Fibroblast of lung (primary cell): Measurements from ENCODE around the gene CNTNAP5. TPM values are rescaled to one million over a fixed set of nuclear protein-coding genes. Genes with fewer than 3 reads are reported as not detected.

ENCODE experiments used
- DNase-seq, 2 donors: peaks; one replicate each; pipeline versions ENCODE4 v3.0.0 to v3.0.0-alpha.2; 2010; ENCODE audit warnings: low read depth in 2 of 2
- H2AFZ ChIP-seq: 2 replicates; pipeline ENCODE4 v1.5.1; 2012; ENCODE audit warnings: low read length, control low read depth, inconsistent platforms
- H3K27ac ChIP-seq: 2 replicates; pipeline ENCODE4 v1.5.1; 2011; ENCODE audit warnings: low read length, control low read depth; ENCODE audit not compliant: insufficient read depth
- H3K27me3 ChIP-seq: 2 replicates; pipeline ENCODE4 v1.5.1; 2011; ENCODE audit warnings: mild to moderate bottlenecking, low read length; ENCODE audit not compliant: control insufficient read depth, insufficient read depth
- H3K36me3 ChIP-seq: 2 replicates; pipeline ENCODE4 v1.5.1; 2011; ENCODE audit warnings: low read length; ENCODE audit not compliant: control insufficient read depth, insufficient read depth
- H3K4me1 ChIP-seq: 2 replicates; pipeline ENCODE4 v1.5.1; 2011; ENCODE audit warnings: low read length; ENCODE audit not compliant: control insufficient read depth, insufficient read depth; ENCODE audit errors: extremely low read depth
- H3K4me2 ChIP-seq: 2 replicates; pipeline ENCODE4 v1.5.1; 2011; ENCODE audit warnings: low read length, control low read depth; ENCODE audit not compliant: insufficient read depth; ENCODE audit errors: extremely low read depth
- H3K4me3 ChIP-seq, 4 experiments: fragments of 200-600 bp in 1 of 4; sonication (generic) in 1 of 4; replicated peaks in 1 of 4; 2 replicates each; pipeline ENCODE4 v1.5.1; 2011 to 2016; ENCODE audit warnings: low read length in 4 of 4, low read depth in 3 of 4, mild to moderate bottlenecking in 3 of 4, control low read depth in 2 of 4, inconsistent platforms in 1 of 4, mixed read lengths in 1 of 4; ENCODE audit not compliant: insufficient read depth in 1 of 4; ENCODE audit errors: control extremely low read depth in 1 of 4
- H3K79me2 ChIP-seq: 2 replicates; pipeline ENCODE4 v1.5.1; 2012; ENCODE audit warnings: mild to moderate bottlenecking, low read length, inconsistent platforms; ENCODE audit not compliant: control insufficient read depth, insufficient read depth
- H3K9ac ChIP-seq: 2 replicates; pipeline ENCODE4 v1.5.1; 2011; ENCODE audit warnings: mild to moderate bottlenecking, low read length, control low read depth; ENCODE audit not compliant: insufficient read depth
- H3K9me3 ChIP-seq: 2 replicates; pipeline ENCODE4 v1.5.1; 2012; ENCODE audit warnings: low read depth, low read length; ENCODE audit not compliant: control insufficient read depth, insufficient read depth
- H4K20me1 ChIP-seq: 2 replicates; pipeline ENCODE4 v1.5.1; 2011; ENCODE audit warnings: low read length; ENCODE audit not compliant: control insufficient read depth, insufficient read depth; ENCODE audit errors: extremely low read depth
- EZH2 ChIP-seq: IDR thresholded peaks from 2 replicates; pipeline ENCODE4 v1.5.1; 2012; ENCODE audit warnings: low read length, control low read depth, mild to moderate bottlenecking; ENCODE audit errors: missing control alignments
- polyA plus RNA-seq, 2 donors: library from polyadenylated mRNA; depleted of rRNA in 1 of 2; stranded (reverse) in 1 of 2; unstranded in 1 of 2; fragments of >200 nt; gene quantifications; 2 replicates each; pipeline ENCODE4 v1.2.1, GENCODE V29; 2011 to 2012; ENCODE audit warnings: missing spikeins in 1 of 2
- total RNA-seq: library from RNA; depleted of rRNA; stranded (reverse); fragments of >200 nt; gene quantifications from 2 replicates; pipeline ENCODE4 v1.2.1, GENCODE V29; 2014
- TF ChIP-seq, protein P1 (sequence below), 2 donors: IDR thresholded peaks in 1 of 2; conservative IDR thresholded peaks in 1 of 2; 1 replicate in 1 of 2; 2 replicates in 1 of 2; pipeline ENCODE4 v1.5.1; 2011 to 2012; ENCODE audit warnings: low read length in 2 of 2, control low read depth in 1 of 2, inconsistent platforms in 1 of 2, low read depth in 1 of 2, mild to moderate bottlenecking in 1 of 2

Gene CNTNAP5
- total and polyA plus RNA-seq, 2 donors (not counting 1 experiment from before 2014, with no cell fraction given) = not detected

DNA sequence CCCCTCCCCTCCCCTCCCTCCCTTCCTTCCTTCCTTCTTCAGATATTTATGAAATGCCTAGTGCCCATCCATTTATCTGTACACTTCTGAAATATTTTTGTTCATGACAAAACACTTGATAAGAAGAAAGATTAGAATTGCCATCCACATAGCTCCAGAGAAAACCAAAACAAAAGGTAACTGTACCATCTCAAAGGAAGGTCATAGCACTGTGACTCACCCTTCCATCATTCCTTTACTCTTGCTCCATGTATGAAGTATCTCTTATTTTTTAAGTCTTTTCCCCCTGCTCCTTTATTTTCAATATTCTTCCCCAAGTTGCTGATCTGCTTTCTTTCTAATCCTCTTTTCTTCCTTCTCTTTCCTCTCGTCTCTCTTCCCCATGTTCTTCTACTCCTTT lies 9.9 kb downstream of the CNTNAP5 start:
- Histone ChIP-seq H3K4me2 (no peak overlapping the region), H3K79me2 (no peaks in the 10 kb centered on the region), H4K20me1 (no peaks in the 10 kb centered on the region), H3K36me3 (no peaks in the 10 kb centered on the region), H3K9me3 (no peaks in the 10 kb centered on the region), H3K27ac (no peak overlapping the region), H3K4me3 (no peak overlapping the region), H2AFZ (no peak overlapping the region), H3K9ac (no peak overlapping the region), H3K27me3 (no peaks in the 10 kb centered on the region), H3K4me1 (no peaks in the 10 kb centered on the region)
- DNase-seq = no peak
- TF ChIP-seq, protein P1, sequence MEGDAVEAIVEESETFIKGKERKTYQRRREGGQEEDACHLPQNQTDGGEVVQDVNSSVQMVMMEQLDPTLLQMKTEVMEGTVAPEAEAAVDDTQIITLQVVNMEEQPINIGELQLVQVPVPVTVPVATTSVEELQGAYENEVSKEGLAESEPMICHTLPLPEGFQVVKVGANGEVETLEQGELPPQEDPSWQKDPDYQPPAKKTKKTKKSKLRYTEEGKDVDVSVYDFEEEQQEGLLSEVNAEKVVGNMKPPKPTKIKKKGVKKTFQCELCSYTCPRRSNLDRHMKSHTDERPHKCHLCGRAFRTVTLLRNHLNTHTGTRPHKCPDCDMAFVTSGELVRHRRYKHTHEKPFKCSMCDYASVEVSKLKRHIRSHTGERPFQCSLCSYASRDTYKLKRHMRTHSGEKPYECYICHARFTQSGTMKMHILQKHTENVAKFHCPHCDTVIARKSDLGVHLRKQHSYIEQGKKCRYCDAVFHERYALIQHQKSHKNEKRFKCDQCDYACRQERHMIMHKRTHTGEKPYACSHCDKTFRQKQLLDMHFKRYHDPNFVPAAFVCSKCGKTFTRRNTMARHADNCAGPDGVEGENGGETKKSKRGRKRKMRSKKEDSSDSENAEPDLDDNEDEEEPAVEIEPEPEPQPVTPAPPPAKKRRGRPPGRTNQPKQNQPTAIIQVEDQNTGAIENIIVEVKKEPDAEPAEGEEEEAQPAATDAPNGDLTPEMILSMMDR (conservative IDR thresholded peaks at IDR 0.05 in 1 of 2, IDR thresholded peaks at IDR 0.05 in 1 of 2; ENCODE audit: low read depth in 1 of 2, low read length in 2 of 2) = no peak
- TF ChIP-seq EZH2 = no peak

DNA sequence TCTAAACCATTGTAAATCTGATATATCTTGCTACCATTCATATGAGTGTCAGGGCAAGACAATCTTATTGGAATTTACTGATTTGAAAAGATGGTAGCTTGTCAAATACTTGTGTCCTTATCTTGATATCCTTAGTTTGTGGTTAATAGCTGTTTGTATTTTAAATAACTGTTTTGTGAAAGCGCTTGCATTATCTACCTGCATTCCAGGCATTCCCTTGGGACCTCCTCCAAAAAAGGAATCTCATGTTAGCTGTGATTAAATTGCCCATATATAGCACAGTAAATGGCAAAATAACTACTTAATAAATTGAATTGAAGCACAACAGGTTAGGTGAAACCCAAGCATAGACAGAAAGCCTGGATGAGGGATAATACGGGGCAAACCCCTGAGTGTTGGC lies 13.9 kb downstream of the CNTNAP5 start:
- Histone ChIP-seq H3K4me3 (no peak overlapping the region), H2AFZ (no peak overlapping the region), H3K27me3 (no peaks in the 10 kb centered on the region), H3K9ac (no peak overlapping the region), H4K20me1 (no peaks in the 10 kb centered on the region), H3K79me2 (no peaks in the 10 kb centered on the region), H3K4me1 (no peaks in the 10 kb centered on the region), H3K9me3 (no peaks in the 10 kb centered on the region), H3K27ac (no peak overlapping the region), H3K36me3 (no peaks in the 10 kb centered on the region), H3K4me2 (no peak overlapping the region)
- no peak for DNase-seq
- TF ChIP-seq EZH2 = no peak
- TF ChIP-seq, protein P1 (conservative IDR thresholded peaks at IDR 0.05 in 1 of 2, IDR thresholded peaks at IDR 0.05 in 1 of 2; ENCODE audit: low read depth in 1 of 2, low read length in 2 of 2) = no peak

DNA sequence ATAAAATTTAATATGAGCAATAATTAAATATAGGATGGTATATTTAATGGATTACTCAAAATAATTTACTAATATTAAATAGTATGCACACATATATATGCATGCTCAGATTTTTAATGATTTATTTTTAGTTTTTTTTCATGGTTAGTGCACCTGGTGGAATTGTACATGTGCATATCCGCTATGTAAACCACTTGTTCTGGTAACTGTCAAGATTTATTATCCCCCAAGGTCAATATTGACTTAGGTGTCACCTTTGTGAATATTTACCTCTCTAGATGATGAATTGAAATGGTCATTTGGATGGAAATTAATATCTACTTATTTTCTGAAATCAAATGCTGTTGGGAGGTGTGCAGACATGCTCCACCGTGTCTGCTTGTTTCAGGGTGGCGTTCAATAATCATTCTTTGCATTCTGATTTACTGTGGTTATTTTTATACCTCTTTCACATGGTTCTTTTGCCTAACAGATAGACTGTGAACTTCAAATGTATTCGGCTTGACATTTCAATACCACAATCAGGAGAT lies 14.7 kb downstream of the CNTNAP5 start:
- Histone ChIP-seq H3K27me3 (no peaks in the 10 kb centered on the region), H3K9ac (no peak overlapping the region), H3K4me1 (no peaks in the 10 kb centered on the region), H3K27ac (no peak overlapping the region), H3K79me2 (no peaks in the 10 kb centered on the region), H4K20me1 (no peaks in the 10 kb centered on the region), H3K4me3 (no peak overlapping the region), H2AFZ (no peak overlapping the region), H3K4me2 (no peak overlapping the region), H3K9me3 (no peaks in the 10 kb centered on the region), H3K36me3 (no peaks in the 10 kb centered on the region)
- no peak for DNase-seq
- TF ChIP-seq EZH2 = no peak
- TF ChIP-seq, protein P1 (conservative IDR thresholded peaks at IDR 0.05 in 1 of 2, IDR thresholded peaks at IDR 0.05 in 1 of 2; ENCODE audit: low read depth in 1 of 2, low read length in 2 of 2) = no peak
